ENCODE results near the gene LIPT2. TPM values are rescaled to one million over a fixed set of nuclear protein-coding genes. Genes with fewer than 3 reads are reported as not detected.
A peak's percentile ranks its signal among the peaks of the same experiment; 100 is the strongest.

The LIPT2 gene
- total RNA-seq, 4 donors from 2014 or later = 13.8 to 25.8 (median 16.3) TPM

DNA sequence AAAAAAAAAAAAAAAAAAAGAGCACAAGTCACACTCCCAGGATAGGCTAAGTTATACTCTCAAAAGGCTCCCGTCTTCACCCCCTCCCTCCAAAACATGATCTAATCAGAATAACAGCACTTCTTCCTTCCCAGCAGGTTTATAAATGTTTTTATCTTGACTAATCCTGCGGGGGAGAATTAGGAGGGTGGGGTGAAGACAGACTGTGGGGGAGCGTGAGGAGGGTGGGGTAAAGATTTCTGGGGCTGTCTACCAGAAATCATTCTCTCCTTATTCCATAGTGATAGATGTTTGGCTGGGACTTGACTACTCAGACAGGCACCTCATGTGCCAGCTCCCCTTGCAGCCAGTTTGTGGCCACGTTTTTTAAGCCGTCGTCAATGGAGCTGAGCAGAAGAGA, 43.2 kb downstream of the LIPT2 start:
- Histone ChIP-seq H3K27me3 (no peaks in the 10 kb centered on the region), H3K36me3 (no peaks in the 10 kb centered on the region), H3K27ac (no peak overlapping the region), H3K4me1 (peaks cover 3 to 4% of the 10 kb centered on the region in 2 donors), H3K4me3 (replicated peaks in 1 of 3) (no peak overlapping the region), H3K9me3 (no peaks in the 10 kb centered on the region)
- intact Hi-C loops (cut with DNase I) = loop anchor here (2.0 kb wide), 1 partner anchor 196 kb away; no protein-coding TSS in a partner anchor
- TF ChIP-seq, protein P1, sequence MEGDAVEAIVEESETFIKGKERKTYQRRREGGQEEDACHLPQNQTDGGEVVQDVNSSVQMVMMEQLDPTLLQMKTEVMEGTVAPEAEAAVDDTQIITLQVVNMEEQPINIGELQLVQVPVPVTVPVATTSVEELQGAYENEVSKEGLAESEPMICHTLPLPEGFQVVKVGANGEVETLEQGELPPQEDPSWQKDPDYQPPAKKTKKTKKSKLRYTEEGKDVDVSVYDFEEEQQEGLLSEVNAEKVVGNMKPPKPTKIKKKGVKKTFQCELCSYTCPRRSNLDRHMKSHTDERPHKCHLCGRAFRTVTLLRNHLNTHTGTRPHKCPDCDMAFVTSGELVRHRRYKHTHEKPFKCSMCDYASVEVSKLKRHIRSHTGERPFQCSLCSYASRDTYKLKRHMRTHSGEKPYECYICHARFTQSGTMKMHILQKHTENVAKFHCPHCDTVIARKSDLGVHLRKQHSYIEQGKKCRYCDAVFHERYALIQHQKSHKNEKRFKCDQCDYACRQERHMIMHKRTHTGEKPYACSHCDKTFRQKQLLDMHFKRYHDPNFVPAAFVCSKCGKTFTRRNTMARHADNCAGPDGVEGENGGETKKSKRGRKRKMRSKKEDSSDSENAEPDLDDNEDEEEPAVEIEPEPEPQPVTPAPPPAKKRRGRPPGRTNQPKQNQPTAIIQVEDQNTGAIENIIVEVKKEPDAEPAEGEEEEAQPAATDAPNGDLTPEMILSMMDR (IDR thresholded peaks at IDR 0.05) = no peak
- no peak for TF ChIP-seq POLR2A (IDR thresholded peaks at IDR 0.05)
- no peak for DNase-seq
- 83% methylated on average over 6 of the region's 6 CpGs for WGBS, 2 donors

DNA sequence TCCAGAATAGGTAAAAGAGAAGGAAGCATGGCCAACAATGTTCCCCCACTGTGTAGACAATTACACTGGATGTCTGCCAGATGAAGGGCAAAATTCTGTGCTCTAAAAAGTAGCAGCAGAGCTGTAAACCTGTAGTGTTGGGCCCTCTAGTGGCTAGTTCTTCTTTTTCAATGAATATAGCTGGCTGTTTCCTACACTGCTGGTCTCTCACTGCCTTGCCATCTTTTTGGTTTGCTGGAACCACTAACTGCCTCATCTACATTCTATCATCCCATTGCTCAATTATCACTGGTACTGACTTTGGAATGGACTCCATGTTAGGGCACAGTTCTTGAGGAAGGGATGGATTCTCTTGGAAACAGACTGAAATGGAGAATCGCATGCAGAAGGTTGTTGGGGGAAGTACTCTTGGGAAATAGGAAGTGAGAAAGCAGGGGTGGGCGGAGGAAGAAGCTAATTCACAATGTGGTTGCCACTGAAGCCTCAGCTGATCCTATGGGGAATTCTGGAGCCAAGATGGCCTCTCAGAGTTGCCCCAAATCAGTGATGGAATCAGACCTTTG, 44.1 kb downstream of the LIPT2 start:
- WGBS, 2 donors = 57 to 72% methylated on average over 2 of the region's 2 CpGs
- DNase-seq = peak; percentile 55 to 57

DNA sequence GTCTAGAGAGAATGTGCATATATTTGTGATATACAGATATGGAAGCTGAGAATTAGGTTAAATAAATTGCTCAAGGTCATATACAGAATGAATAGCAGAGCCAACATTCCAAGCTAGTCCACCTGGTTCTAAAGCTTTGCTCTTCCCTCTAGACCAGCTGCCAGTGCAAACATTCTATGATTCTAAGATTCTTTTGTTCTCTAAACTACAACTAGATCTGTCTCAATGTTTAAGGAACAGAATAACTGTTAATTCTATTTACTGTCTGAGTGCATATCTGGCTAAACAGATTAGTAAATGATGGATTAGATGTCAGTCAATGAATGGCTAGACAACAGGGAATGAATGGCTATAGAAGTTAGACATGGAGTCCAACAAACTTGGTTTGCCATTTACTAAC, 45.8 kb downstream of the LIPT2 start:
- TF ChIP-seq, protein P1 (IDR thresholded peaks at IDR 0.05) = no peak
- TF ChIP-seq POLR2A (IDR thresholded peaks at IDR 0.05) = no peak
- Histone ChIP-seq H3K9me3 (no peaks in the 10 kb centered on the region), H3K36me3 (no peaks in the 10 kb centered on the region), H3K27me3 (no peaks in the 10 kb centered on the region), H3K4me3 (replicated peaks in 1 of 3) (no peak overlapping the region), H3K4me1 (peaks cover 6 to 14% of the 10 kb centered on the region in 2 donors), H3K27ac (no peak overlapping the region)
- intact Hi-C loops (cut with DNase I) = loop anchor here (5.0 kb wide), 1 partner anchor 480 kb away; no protein-coding TSS in a partner anchor
- DNase-seq = no peak

More for the DNA sequence above, 44.1 kb downstream of the LIPT2 start:
- intact Hi-C loops (cut with DNase I) = loop anchor here (5.0 kb wide), 1 partner anchor 482 kb away; no protein-coding TSS in a partner anchor
- Histone ChIP-seq H3K4me1 (peaks cover 3 to 4% of the 10 kb centered on the region in 2 donors), H3K4me3 (replicated peaks in 1 of 3) (no peak overlapping the region), H3K27me3 (no peaks in the 10 kb centered on the region), H3K27ac (peak overlapping the region in 1 of 3 donors; percentile 30), H3K9me3 (no peaks in the 10 kb centered on the region), H3K36me3 (no peaks in the 10 kb centered on the region)
- TF ChIP-seq POLR2A (IDR thresholded peaks at IDR 0.05) = no peak
- TF ChIP-seq, protein P1 (IDR thresholded peaks at IDR 0.05) = peak; percentile 45 to 89 (median 72)

DNA sequence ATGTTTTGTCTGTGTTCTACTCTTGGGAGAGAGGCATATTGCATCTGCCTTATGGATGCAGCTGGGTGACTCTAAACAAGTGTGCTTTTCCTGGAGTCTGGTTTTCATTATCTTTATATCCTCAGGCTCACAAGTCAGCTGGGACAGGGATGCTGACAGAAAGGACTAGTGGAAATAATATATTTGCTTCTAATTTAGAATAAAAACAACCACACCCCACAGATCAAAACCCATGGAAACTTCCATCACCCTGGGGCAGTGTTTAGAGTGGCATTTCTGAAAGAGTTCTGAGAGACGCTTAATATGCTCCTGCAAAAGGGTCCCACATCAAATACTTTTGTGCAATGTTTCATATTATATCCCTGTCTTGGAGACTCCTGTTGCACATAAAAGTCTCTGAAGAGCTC, 47.0 kb downstream of the LIPT2 start:
- no peak overlapping the region for H3K4me3 ChIP-seq (replicated peaks in 1 of 3)
- peaks cover 6 to 20% of the 10 kb centered on the region in 2 donors for H3K4me1 ChIP-seq
- TF ChIP-seq POLR2A (IDR thresholded peaks at IDR 0.05) = no peak
- TF ChIP-seq, protein P1 (IDR thresholded peaks at IDR 0.05) = no peak
- intact Hi-C loops (cut with DNase I) = loop anchor here (5.0 kb wide), 1 partner anchor 479 kb away; no protein-coding TSS in a partner anchor
- H3K27me3 ChIP-seq = no peaks in the 10 kb centered on the region
- H3K36me3 ChIP-seq = no peaks in the 10 kb centered on the region
- no peak for DNase-seq
- no peak overlapping the region for H3K27ac ChIP-seq
- 77 to 85% methylated on average over 1 of the region's 1 CpG for WGBS, 2 donors
- H3K9me3 ChIP-seq = no peaks in the 10 kb centered on the region

DNA sequence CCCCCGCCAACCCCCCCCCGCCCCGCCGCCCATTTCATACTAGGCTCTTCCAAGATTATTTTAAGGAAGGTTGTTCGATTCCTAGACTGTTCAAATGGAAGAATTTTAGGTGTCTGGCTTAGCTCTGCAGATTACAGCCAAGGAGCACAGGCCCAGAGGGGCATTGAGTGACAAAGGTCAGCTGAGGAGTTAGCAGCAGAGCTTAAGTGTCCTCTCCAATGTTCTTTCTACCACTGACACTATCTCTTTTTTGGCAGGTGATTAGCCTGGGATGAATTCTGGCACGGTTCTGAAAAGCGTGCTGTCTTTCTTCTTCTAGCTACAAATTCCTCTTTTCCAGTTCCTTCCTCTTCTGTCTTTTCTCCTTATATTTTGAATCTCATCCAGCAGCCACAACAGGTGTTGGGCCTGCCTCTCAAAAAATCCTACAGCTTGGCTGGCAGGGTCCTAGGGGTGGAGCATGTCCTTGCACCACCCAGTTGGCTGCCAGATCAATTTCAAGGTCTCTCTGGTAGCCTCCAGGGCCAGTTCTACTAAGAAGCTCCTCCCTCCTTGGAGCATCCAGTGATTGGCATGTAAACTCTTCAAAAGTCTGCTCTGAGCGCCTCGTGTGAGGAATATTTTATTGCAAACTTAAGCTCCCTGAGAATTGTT, 49.2 kb downstream of the LIPT2 start:
- intact Hi-C loops (cut with DNase I) = loop anchor here (5.0 kb wide), 1 partner anchor 57 kb away; no protein-coding TSS in a partner anchor
- Histone ChIP-seq H3K27me3 (no peaks in the 10 kb centered on the region), H3K36me3 (no peaks in the 10 kb centered on the region), H3K4me1 (peaks cover 6 to 20% of the 10 kb centered on the region in 2 donors), H3K9me3 (no peaks in the 10 kb centered on the region), H3K27ac (no peak overlapping the region), H3K4me3 (replicated peaks in 1 of 3) (no peak overlapping the region)
- peak in 1 of 2 donors; percentile 13 for DNase-seq
- 61 to 80% methylated on average over 9 of the region's 9 CpGs for WGBS, 2 donors
- TF ChIP-seq, protein P1 (IDR thresholded peaks at IDR 0.05) = no peak
- no peak for TF ChIP-seq POLR2A (IDR thresholded peaks at IDR 0.05)

Measured in thyroid gland (tissue), 4 donors.